Lung (tissue), 12 donors: ENCODE results near the gene NEUROD6. TPM values are rescaled to one million over a fixed set of nuclear protein-coding genes. Genes with fewer than 3 reads are reported as not detected.

Experiments used
- ATAC-seq: fragments of 200-7000 bp; cut with Tn5 transposase; one replicate; pipeline ENCODE4 v1.9.1; 2020; ENCODE audit warnings: moderate number of reproducible peaks; ENCODE audit not compliant: insufficient read depth, low FRiP score
- DNase-seq, 3 donors: peaks; one replicate each; pipeline ENCODE4 v3.0.0-alpha.2; 2013 to 2017
- H3K27ac ChIP-seq, 2 donors: one replicate each; pipeline ENCODE4 v1.5.1; 2013; ENCODE audit warnings: mild to moderate bottlenecking in 2 of 2, moderate library complexity in 2 of 2, control low read depth in 1 of 2, inconsistent platforms in 1 of 2, low read depth in 1 of 2, low read length in 1 of 2
- H3K27me3 ChIP-seq, 3 donors: one replicate each; pipeline ENCODE4 v1.5.1; 2013; ENCODE audit warnings: low read length in 2 of 3; ENCODE audit not compliant: control insufficient read depth in 3 of 3, insufficient read depth in 3 of 3
- H3K36me3 ChIP-seq, 4 donors: one replicate each; pipeline ENCODE4 v1.5.1; 2013; ENCODE audit warnings: low read length in 4 of 4, mild to moderate bottlenecking in 1 of 4, moderate library complexity in 1 of 4; ENCODE audit not compliant: control insufficient read depth in 4 of 4, insufficient read depth in 4 of 4
- H3K4me1 ChIP-seq, 5 donors: one replicate each; pipeline ENCODE4 v1.5.1; 2013; ENCODE audit warnings: low read length in 5 of 5, mild to moderate bottlenecking in 2 of 5, moderate library complexity in 1 of 5; ENCODE audit not compliant: control insufficient read depth in 5 of 5, insufficient read depth in 5 of 5
- H3K4me3 ChIP-seq: one replicate; pipeline ENCODE4 v1.5.1; 2013; ENCODE audit warnings: mild to moderate bottlenecking, control low read depth, moderate library complexity
- H3K9ac ChIP-seq, 2 donors: one replicate each; pipeline ENCODE4 v1.5.1; 2013; ENCODE audit warnings: low read length in 2 of 2, control low read depth in 1 of 2; ENCODE audit not compliant: insufficient read depth in 1 of 2
- H3K9me3 ChIP-seq, 4 donors: one replicate each; pipeline ENCODE4 v1.5.1; 2013; ENCODE audit warnings: low read length in 3 of 4, mild to moderate bottlenecking in 1 of 4, moderate library complexity in 1 of 4; ENCODE audit not compliant: control insufficient read depth in 4 of 4, insufficient read depth in 3 of 4
- CTCF ChIP-seq: IDR thresholded peaks from 2 replicates; pipeline ENCODE4 v1.5.1; 2012; ENCODE audit warnings: mild to moderate bottlenecking; ENCODE audit errors: control extremely low read depth, extremely low read depth
- WGBS, 2 donors: extraction: QIAGEN DNeasy Blood & Tissue Kit; methylation state at CpG; one replicate each; pipeline ENCODE4 v1.1.7; 2013; 5-methylcytosine and 5-hydroxymethylcytosine counted together
- polyA plus RNA-seq, 2 donors: library from polyadenylated mRNA; stranded (reverse); fragments of 200-250 nt; gene quantifications; one replicate each; pipeline ENCODE4 v1.2.1, GENCODE V29; 2013
- total RNA-seq, 2 donors: library from RNA; depleted of rRNA in 1 of 2; stranded (reverse); fragments of >200 nt in 1 of 2; gene quantifications; one replicate each; pipeline ENCODE4 v1.2.1, GENCODE V29; 2014 to 2021
- donor health status: control.
- donor health status: control.
- donor health status: Bipolar disorder and iron deficiency.
- donor health status: healthy.
- donor health status: DM: yes; HTN: yes; CAD: no.

NEUROD6 gene
- total and polyA plus RNA-seq, 4 donors: not detected

GRCh38 chr7:31326416-31326815 is 14.1 kb downstream of the NEUROD6 start:
- H3K9ac ChIP-seq: no peak overlapping the region
- H3K9me3 ChIP-seq: peaks cover 0 to 5% (median 0%) of the 10 kb centered on the region in 4 donors
- no peak overlapping the region for H3K27ac ChIP-seq
- ATAC-seq: no peak
- no peaks in the 10 kb centered on the region for H3K27me3 ChIP-seq
- no peak for TF ChIP-seq CTCF
- no peaks in the 10 kb centered on the region for H3K36me3 ChIP-seq
- DNase-seq: no peak
- no peak overlapping the region for H3K4me3 ChIP-seq
- 83 to 84% methylated on average over 2 of the region's 2 CpGs for WGBS, 2 donors
- H3K4me1 ChIP-seq: peaks cover 0 to 13% (median 11%) of the 10 kb centered on the region in 5 donors

- DNase-seq (no peak), ATAC-seq (no peak)
- no peak for TF ChIP-seq CTCF
Measured at GRCh38 chr7:31323101-31323500, 17.4 kb downstream of the NEUROD6 start.

GRCh38 chr7:31320675-31321074 is 19.9 kb downstream of the NEUROD6 start:
- no peaks in the 10 kb centered on the region for H3K36me3 ChIP-seq
- ATAC-seq (no peak), DNase-seq (no peak)
- peaks cover 0 to 12% (median 6%) of the 10 kb centered on the region in 5 donors for H3K4me1 ChIP-seq
- H3K9me3 ChIP-seq: peaks cover 0 to 6% (median 0%) of the 10 kb centered on the region in 4 donors
- no peak overlapping the region for H3K9ac ChIP-seq
- TF ChIP-seq CTCF: no peak
- H3K27me3 ChIP-seq: no peaks in the 10 kb centered on the region
- H3K27ac ChIP-seq: no peak overlapping the region
- H3K4me3 ChIP-seq: no peak overlapping the region

More at GRCh38 chr7:31323101-31323500, 17.4 kb downstream of the NEUROD6 start:
- H3K9me3 ChIP-seq: peaks cover 0 to 5% (median 0%) of the 10 kb centered on the region in 4 donors
- 76 to 94% methylated on average over 1 of the region's 1 CpG for WGBS, 2 donors
- H3K4me1 ChIP-seq: peaks cover 0 to 13% (median 11%) of the 10 kb centered on the region in 5 donors
- no peak overlapping the region for H3K9ac ChIP-seq
- H3K4me3 ChIP-seq: no peak overlapping the region
- H3K36me3 ChIP-seq: no peaks in the 10 kb centered on the region
- H3K27ac ChIP-seq: no peak overlapping the region
- H3K27me3 ChIP-seq: no peaks in the 10 kb centered on the region

- WGBS, 2 donors: 73 to 76% methylated on average over 5 of the region's 5 CpGs
- H3K27ac ChIP-seq: no peak overlapping the region
- H3K9me3 ChIP-seq: peaks cover 0 to 3% (median 0%) of the 10 kb centered on the region in 4 donors
- no peaks in the 10 kb centered on the region for H3K36me3 ChIP-seq
- ATAC-seq (no peak), DNase-seq (no peak)
- no peak overlapping the region for H3K4me3 ChIP-seq
- peaks cover 0 to 12% (median 5%) of the 10 kb centered on the region in 5 donors for H3K4me1 ChIP-seq
- H3K27me3 ChIP-seq: no peaks in the 10 kb centered on the region
- H3K9ac ChIP-seq: no peak overlapping the region
- TF ChIP-seq CTCF: no peak
Measured at GRCh38 chr7:31318313-31318712, 22.2 kb downstream of the NEUROD6 start.
